Activated CD8-positive, alpha-beta memory T cell treated with anti-CD3 and anti-CD28 coated beads for 36 hours (primary cell): ENCODE measurements around the gene RAPSN. TPM values are rescaled to one million over a fixed set of nuclear protein-coding genes. Genes with fewer than 3 reads are reported as not detected.

Experiments
- CTCF ChIA-PET: fragments of 350-600 bp; sonication (Branson Sonifier 250); formaldehyde crosslinking; loops from one replicate; lab custom pipeline; 2021; ENCODE audit warnings: antibody characterized with exemption; lab: Charles Lee
- POLR2A ChIA-PET: fragments of 350-600 bp; sonication (Branson Sonifier 250); formaldehyde crosslinking; loops from one replicate; lab custom pipeline; 2021; ENCODE audit warnings: antibody characterized with exemption; lab: Charles Lee
- total RNA-seq, 2 experiments: library from RNA; stranded (reverse); gene quantifications; one replicate each; pipeline ENCODE4 v1.2.3, GENCODE V29; 2021

Gene RAPSN
- under 1 TPM in 1 of 2 experiments, not detected in 1; 0.27 TPM for total RNA-seq

DNA sequence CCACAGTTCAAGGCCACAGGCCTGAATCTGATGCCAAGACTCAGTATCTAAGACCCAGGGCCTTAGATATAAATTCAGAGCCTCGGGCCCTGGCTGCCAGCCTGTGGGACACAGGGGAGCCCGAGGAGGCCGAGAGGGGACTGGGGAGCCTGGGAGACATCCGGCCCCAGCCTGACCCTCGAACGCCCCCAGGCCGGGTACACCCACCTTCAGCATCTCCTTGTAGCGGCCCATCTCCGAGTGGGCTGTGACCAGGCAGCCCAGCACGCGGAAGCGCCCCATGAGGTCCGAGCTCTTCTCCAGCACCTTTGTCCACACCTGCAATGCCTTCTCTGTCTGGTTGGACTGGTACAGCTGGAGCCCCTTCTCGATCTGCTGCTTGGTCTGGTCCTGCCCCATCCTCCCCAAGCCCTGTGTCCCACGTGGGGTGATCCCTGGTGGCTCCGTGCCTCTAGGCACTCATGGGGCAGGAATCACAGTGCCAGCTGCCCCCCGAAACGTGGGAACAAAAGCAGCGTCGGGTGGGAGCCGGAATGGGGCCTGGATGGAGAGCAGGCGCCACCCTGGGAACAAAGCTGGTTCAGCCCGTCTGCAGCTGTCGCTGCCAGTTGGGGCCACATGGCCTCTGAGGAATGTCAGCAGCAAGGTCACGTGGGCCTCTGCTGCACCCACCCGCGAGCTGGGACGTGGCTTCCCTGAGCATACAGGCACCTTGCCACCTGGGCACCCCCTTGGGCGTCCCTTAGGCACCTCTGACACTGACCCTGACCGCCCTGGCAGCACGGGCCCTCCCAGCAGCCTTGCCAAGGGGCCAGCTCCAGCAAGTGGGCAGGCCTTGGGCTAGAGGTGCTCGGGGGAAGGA lies at the start of gene RAPSN:
TSS of gene RAPSN (minus strand) at position 571 of the 862 bp plus-strand sequence. CDS start at position 399, 172 bp downstream.
- CTCF ChIA-PET = no interaction called here
- POLR2A ChIA-PET = no interaction called here

DNA sequence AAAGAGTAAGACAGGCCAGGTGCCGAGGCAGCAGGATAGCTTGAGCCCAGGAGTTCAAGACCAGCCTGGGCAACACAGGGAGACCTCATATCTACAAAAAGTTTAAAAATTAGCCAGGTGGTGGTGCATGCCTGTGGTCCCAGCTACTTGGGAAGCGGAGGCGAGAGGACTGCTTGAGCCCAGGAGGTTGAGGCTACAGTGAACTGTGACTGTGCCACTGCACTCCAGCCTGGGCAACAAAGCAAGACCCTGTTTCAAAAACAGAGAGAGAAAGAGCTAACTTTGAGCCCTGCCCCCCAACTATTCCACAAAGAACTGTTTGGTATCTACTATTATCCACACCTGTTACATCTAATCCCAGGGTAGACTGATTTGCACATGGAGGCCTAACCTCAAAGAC lies 49.2 kb upstream of the RAPSN start:
- ChIA-PET POLR2A (no interaction called here), CTCF (interaction anchor here (1.1 kb wide), 1 partner anchor 44 kb away, joined by 3 read pairs; no protein-coding TSS in a partner anchor)

DNA sequence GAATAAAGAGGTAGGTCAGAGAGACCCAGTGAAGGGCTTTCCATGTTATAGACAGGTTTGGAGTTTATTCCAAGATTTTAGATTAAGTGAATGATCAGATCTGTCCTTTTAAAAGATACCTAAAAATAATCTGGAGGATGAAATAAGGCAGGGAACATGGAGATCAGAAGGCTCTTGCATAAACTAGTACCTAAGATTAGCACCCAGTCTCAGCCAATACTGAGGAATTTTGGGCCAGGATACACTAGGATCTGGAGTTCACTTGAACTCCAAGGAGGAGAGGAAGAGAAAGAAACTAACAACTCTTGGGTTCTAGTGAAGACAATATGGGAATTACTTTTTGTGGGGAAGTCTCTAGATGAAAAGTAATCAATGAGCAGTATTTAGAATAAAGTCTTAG lies 47.9 kb upstream of the RAPSN start:
- POLR2A ChIA-PET = no interaction called here
- CTCF ChIA-PET = interaction anchor here (0.6 kb wide), 1 partner anchor 112 kb away, joined by 3 read pairs; no protein-coding TSS in a partner anchor

GRCh38 chr11:47495856-47496217 lies 46.9 kb upstream of the RAPSN start:
- POLR2A ChIA-PET = no interaction called here
- CTCF ChIA-PET = no interaction called here

DNA sequence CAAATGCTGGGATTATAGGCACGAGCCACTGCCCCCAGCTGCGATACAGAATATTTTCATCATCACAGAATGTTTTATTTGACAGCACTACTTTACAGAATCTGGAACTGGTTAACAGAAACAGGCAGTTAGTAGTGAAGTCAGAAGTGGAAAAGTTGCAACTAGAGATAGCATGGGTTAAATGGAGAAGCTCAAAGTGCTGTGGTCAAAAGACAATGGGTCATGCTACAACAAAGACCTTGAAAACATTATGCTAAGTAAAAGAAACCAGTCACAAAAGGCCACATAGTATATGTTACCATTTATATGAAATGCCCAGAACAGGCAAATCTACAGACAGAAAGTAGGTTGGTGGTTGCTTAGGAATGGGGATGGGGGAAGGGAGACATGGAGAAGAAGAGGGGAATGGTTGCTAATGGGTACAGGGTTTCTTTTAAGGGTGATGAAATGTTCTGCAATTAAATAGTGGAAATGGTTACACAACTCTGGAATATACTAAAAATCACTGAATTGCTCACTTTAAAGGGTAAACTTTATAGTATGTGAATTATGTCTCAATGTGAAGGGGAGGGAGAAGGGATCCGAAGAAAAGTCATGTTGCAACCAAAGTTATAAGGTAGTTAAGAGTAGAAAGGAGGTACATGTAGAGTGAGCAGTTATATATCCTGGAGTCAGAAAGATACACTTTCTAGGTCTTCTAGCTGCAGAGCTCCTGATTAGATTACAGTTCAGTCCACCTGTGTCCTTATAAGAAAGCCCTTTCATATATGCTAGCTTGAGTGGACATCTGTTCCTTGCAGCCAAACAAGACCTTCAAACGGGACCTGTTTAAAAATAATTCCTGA lies 46.3 kb upstream of the RAPSN start:
- CTCF ChIA-PET = no interaction called here
- POLR2A ChIA-PET = no interaction called here

DNA sequence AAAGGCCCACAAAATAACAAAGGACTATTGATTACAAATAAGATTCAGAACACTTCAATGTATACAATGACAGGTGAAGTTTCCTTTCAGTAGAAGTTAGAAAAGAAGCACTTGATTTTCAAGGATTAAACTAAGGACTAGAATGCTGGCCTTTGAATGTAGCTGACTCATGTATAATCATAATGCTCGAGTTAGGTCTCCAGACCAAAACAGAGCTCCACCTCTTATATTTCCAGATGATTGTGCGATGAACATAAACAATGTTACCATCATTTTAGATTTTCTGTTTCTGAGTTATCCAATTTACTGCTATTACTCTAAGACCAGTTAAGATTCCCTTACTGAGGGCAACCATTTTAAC lies 40.4 kb upstream of the RAPSN start:
- POLR2A ChIA-PET = no interaction called here
- CTCF ChIA-PET = no interaction called here

- ChIA-PET POLR2A (no interaction called here), CTCF (no interaction called here)
Observed at GRCh38 chr11:47488674-47489394, 39.9 kb upstream of the RAPSN start.

DNA sequence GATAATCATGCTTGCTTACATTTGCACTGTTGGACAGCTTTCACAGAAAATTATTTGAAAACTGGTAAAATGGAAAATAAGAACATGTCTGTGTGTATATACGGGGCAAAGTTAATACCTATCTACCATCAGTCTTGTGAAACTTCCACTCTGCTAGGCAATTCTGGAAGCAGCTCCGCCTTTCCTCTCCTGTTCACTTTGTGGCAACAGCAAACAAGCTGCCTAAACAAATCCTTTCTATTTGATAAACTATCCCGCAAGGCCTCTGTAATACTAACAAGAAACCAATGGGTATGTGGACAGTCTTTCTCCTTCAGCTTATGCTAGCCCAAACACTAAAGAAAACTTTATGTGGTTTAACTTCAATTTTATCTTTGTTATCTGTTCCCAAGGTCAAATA lies 39.2 kb upstream of the RAPSN start:
- POLR2A ChIA-PET = no interaction called here

GRCh38 chr11:47487421-47487820 lies 38.5 kb upstream of the RAPSN start:
- ChIA-PET CTCF (interaction anchor here (1.4 kb wide), 1 partner anchor 24 kb away, joined by 4 read pairs; no protein-coding TSS in a partner anchor), POLR2A (no interaction called here)

More for the DNA sequence above, 39.2 kb upstream of the RAPSN start:
- CTCF ChIA-PET = interaction anchor here (1.4 kb wide), 1 partner anchor 24 kb away, joined by 4 read pairs; no protein-coding TSS in a partner anchor

- CTCF ChIA-PET = no interaction called here
- POLR2A ChIA-PET = no interaction called here
Observed at GRCh38 chr11:47485107-47485506, 36.2 kb upstream of the RAPSN start.

GRCh38 chr11:47483457-47483856 lies 34.5 kb upstream of the RAPSN start:
- POLR2A ChIA-PET = no interaction called here

GRCh38 chr11:47480762-47481161 lies 31.8 kb upstream of the RAPSN start:
- ChIA-PET POLR2A (interaction anchor here (0.6 kb wide), 1 partner anchor 90 kb away, joined by 8 read pairs; no protein-coding TSS in a partner anchor), CTCF (interaction anchor here (0.6 kb wide), 1 partner anchor 183 kb away, joined by 5 read pairs; no protein-coding TSS in a partner anchor)

More at GRCh38 chr11:47483457-47483856, 34.5 kb upstream of the RAPSN start:
- CTCF ChIA-PET = no interaction called here

DNA sequence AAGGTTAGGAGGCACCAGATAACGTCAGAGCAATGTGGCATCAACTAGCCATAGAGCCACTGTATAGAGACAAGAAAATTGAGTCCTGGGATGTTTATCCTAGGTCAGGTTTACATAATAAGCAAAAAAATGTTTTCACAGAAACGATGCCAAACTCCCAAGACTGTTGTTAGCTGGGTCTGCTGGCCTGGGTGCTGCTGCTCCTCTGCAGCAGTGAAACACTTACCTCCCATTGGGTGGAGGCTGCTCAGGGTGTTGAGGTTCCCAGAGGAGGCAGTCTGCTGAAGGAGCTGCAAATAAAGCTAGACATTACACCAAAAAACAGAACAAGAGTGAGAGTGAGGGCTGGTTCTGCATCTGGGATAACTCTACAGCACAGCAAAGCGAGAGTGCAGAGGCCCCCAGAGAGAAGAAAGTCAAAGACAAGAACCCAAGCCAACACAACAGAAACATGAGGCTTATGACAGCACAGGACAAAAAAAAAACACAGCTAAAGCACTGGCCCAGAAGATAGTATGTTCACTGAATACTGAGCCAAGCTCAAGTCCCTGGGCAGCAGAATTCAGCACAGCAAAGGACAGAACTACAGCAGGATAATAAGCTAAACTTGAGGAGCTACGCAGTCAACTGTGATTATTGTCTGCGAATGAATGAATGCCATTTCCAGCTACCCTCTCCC lies 29.9 kb upstream of the RAPSN start:
- CTCF ChIA-PET = interaction anchor here (0.6 to 0.7 kb wide), 2 partner anchors 12 to 27 kb away, joined by 3 to 4 read pairs; no protein-coding TSS in a partner anchor
- POLR2A ChIA-PET = no interaction called here

DNA sequence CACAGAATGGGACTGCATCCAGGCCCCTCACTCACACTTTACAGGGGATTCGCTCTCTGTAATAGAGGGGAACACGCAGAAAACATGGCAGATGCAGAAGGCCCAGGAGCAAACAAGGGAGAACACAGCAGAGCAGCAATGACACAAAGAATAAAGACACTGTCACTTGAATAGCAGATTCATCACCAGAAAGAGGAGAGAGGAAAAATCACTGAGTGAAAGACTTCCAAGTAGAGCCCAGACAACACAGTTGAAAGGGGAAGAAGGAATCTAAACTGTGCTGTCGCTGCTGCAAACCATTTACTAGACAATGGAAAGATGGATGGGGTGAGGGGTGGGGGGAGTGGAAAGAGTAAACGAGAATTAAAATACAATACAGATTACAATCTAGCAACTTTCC lies 28.8 kb upstream of the RAPSN start:
- CTCF ChIA-PET = no interaction called here
- POLR2A ChIA-PET = no interaction called here

DNA sequence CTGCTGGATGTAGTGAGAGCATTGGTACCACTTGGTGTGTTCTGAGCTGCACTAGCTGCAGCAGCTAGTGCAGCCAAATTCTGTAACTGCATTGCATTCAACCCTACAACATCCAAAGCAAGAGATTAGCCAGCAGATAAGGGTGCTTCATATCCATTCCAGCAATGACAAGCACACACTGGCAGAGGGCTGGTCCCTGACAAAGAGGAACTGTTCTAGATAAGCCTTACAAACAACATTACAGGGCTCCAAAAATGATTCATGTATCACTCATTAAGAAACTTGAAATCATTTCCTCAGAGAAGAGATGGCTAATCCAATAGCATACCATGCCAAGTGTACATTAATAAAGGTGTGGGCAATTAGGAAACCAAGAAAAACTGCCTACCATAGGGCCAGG lies 28.4 kb upstream of the RAPSN start:
- ChIA-PET CTCF (no interaction called here), POLR2A (no interaction called here)

DNA sequence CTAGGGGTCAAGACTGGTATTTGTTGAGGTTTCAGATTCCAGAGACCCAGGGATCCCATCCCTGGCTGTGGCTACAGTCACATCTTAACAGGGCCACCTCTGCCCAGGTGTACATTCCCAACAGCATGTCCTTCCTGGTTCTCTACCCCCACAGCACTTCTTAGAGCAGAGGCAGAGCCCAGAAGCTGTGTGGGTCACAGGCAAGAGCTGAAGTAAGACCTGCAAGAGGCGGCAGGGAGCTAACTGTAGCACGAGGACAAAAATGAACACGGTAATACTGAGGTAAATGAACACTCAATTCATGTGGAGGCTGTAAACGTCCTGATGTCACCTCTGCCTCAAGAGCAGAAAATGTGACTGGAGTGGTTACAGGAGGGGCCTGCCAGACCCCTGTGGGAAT lies 21.7 kb upstream of the RAPSN start:
- CTCF ChIA-PET = no interaction called here
- POLR2A ChIA-PET = no interaction called here

GRCh38 chr11:47469361-47470179 lies 20.6 kb upstream of the RAPSN start:
- ChIA-PET POLR2A (no interaction called here), CTCF (interaction anchor here (0.5 to 0.8 kb wide), 2 partner anchors 57 to 257 kb away, joined by 3 read pairs; no protein-coding TSS in a partner anchor)
